Stimulated activated CD4-positive, alpha-beta T cell treated with anti-CD3 and anti-CD28 coated beads, Interleukin-12 subunit alpha, Interleukin-12 subunit beta, amount 100 ng/mL, for 4 hours (primary cell): Measurements from ENCODE around the gene AKT3.
"Not testable (repeated sequence)": the region's sequence is repeated elsewhere in the genome, so short reads cannot be mapped to it uniquely, and the experiment has no call there.

Source experiments
- DNase-seq: peaks from one replicate; pipeline ENCODE4 v3.0.0-alpha.2; 2020

AKT3 gene

GRCh38 chr1:243850202-243850451, at the start of gene AKT3:
Gene AKT3 (minus strand): TSS chr1:243850243. CDS start chr1:243843170, 7,073 bp downstream.
- DNase-seq: no peak

DNA sequence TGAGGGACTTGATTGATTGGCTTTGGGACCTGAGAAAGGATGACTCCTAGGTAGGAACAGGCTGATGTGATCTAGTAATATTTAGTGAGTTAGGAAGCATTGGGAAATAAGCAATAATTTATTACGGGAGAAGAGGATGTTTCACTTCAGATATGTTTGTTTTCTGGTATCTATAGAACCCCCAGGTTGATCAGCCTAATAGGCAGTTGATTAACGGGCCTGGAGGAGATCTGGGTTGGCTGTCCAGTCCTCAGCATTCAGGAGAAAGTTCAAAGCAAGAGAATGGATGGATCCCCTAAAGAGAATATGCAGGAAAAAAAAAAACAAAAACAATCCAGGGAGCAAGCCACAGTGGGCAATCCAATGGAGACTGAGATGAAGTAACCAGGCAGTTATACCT, 48.2 kb upstream of the AKT3 start:
- no peak for DNase-seq

- no peak for DNase-seq
These were observed 46.3 kb upstream of the AKT3 start for GRCh38 chr1:243896313-243896712.

DNA sequence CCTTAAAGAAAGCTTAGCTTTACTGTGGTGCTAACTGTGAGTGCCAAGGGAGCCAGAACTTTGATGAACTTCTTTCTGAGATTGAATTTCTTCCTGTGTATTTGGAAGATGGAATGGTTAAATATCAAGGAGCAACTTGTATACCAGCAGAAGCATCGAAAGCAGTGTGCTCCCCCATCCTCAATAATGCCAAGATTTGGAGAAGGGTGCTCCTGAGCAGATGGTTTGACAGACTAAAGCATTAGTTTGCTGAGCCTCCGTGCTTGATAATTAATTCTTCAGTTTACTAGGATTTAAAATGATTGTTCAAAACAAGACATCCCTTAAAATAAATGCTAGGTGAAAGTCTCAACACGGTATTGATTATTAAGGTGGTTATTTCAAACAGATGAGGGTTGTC, 42.4 kb upstream of the AKT3 start:
- no peak for DNase-seq

- DNase-seq: no peak
These were observed 40.5 kb upstream of the AKT3 start for GRCh38 chr1:243890576-243890975.

- no peak for DNase-seq
These were observed 35.8 kb upstream of the AKT3 start for GRCh38 chr1:243885806-243886205.

GRCh38 chr1:243884603-243885002, 34.6 kb upstream of the AKT3 start:
- no peak for DNase-seq

GRCh38 chr1:243883551-243883950, 33.5 kb upstream of the AKT3 start:
- DNase-seq: no peak

GRCh38 chr1:243882276-243882675, 32.2 kb upstream of the AKT3 start:
- no peak for DNase-seq

DNA sequence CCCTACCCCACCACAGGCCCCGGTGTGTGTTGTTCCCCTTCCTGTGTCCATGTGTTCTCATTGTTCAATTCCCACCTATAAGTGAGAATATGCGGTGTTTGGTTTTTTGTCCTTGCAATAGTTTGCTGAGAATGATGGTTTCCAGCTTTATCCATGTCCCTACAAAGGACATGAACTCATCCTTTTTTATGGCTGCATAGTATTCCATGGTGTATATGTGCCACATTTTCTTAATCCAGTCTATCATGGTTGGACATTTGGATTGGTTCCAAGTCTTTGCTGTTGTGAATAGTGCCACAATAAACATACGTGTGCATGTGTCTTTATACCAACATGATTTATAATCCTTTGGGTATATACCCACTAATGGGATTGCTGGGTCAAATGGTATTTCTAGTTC, 27.0 kb upstream of the AKT3 start:
- not testable (repeated sequence) for DNase-seq

DNA sequence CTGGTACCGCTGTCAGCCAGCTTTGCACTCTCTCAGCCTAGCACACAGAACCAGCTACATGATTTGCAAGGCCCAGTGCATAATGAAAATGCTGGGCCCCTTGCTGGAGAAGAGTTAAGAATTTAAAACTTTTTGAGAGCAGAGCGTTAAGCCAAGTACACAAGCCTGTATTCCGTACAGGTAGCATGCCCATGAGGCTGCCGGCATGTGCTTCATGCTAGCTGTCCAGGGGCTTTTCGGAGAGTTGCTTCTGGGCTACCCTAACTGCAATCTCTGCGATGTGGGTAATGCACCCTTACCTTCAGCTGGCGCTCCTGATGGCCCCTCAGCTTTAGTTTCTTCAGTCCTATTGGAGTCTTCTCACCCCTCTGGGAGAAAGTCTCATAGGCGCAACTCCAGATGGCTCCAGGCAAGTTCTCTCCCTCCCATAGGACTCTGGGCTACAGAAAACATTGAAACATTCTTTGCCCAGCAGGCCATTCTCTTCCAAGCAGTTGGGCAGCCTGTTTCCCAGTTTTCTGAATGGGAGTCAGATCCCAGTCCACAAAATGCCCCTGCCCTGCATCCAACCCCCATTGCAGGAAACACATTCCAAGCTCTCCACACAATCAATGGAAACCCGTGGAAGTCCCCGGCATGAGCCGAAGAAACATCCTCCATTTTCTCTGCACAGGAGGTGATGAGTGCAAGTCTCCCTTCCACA, 5.7 kb upstream of the AKT3 start:
- DNase-seq: no peak

- no peak for DNase-seq
These were observed 1.7 kb upstream of the AKT3 start for GRCh38 chr1:243851765-243852164.

DNA sequence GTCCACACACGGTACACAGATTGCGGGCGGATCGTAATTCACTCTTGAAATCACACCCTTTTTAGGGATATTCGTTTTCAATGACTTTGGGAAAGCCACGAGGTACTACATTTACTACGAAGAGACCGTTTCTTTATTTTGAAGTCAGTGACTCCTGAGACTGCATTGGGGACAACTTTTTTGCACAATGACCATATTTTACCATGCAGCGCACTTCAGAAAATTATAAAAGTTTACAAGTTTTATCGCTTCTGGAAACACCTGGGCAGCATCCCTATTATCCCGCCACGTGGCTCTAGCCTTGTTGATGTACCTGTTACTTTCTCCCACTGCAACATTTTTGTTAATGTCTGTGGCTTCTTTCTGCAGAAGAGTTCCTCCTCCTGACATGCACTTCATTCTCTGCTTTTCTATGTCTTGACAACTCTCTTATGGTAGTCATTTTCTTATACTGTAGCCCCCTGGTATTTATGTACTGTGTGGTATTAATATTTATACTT, 1.3 kb upstream of the AKT3 start:
- DNase-seq: no peak

DNA sequence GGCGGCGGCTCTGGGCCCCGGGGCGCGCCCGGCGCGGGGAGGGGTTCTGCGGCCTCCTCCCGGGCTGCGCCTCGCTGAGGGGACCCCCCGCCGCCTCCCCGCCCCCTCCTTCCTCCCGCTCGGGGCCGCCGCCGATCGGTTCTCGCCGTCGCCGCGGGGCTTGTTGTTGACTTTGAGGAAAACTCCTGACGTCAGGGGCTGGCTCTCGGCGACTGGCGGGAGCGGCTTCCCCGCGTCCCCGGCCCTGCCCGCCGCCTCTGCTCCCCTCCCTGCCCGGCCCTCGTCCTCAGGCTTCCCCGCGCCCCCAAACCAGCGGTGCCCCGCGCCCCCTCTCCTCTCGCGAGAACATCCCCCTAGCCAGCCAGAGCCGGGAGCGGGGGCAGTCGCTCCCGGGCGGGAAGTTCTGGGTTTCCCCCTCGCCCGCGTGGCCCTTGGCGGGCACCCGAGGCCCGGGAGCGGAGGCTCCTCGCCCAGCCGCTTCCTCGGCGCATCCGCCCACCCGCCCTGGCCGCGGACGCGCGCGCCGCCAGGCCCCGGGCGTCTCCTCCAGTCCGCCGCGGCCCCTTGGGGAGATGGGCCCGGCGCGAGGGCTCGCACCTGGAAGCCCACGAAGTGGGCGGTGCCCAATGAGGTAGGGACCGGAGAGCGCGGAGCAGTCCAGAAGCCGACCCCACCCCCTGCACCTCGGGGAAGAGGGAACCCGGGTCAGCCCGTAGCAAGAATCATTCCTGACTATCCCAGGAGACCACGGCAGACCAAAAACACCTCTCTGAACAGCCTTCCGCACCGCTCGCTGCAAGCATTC, 611 bp upstream of the AKT3 start:
- DNase-seq: peak; percentile 75

GRCh38 chr1:243849421-243850201, 432 bp downstream of the AKT3 start:
- peak; percentile 74 for DNase-seq

- DNase-seq: peak; percentile 31
These were observed 1.1 kb downstream of the AKT3 start for GRCh38 chr1:243848858-243849420.

DNA sequence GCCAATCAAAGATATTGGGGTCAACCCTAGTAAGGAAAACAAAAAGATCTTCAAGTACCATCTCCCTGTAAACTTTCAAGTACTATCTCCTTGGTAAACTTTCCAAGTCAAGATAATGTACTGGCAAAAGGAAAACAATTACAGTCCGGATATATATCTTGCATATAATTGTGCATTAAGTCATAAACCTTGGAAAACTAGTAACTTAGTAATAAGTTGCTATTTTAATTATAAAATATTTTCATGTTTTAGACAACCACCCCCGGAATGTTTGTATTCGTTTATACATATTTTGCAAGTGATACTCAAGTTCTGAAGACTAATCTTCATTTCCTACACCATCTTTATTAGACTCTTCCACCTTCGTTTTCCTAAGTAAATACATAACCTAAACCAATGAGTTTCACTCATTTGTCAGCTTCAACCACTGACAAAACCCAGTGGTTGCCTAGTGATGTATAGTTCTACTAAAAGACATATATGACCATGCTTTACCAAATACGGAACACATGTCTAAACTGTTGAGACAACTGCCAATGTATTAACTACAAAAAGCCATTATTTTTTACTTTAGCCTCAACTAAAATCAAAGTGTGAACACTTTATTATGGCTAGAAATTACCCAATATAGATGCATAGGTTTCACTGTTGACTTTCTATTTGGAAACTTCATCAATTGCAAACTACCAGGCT, 1.7 kb downstream of the AKT3 start:
- no peak for DNase-seq

DNA sequence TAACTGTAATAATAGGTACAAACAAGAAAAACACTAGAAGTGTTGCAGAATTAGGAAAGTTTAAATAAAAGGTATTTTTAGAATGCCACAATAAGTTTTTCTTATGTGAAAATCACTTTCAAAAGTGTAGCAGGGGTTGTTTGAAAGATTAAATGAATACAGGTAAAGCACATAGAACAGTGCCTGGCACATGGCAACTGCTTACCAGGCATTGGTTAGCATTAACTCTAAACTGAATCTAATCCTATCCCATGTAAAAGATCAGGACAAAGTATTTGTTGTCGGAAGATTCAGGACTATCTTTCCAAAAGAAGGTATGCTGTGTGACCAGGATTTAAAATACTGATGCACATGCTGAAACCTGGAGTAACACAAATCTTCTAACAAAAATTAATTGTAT, 3.3 kb downstream of the AKT3 start:
- DNase-seq: no peak

DNA sequence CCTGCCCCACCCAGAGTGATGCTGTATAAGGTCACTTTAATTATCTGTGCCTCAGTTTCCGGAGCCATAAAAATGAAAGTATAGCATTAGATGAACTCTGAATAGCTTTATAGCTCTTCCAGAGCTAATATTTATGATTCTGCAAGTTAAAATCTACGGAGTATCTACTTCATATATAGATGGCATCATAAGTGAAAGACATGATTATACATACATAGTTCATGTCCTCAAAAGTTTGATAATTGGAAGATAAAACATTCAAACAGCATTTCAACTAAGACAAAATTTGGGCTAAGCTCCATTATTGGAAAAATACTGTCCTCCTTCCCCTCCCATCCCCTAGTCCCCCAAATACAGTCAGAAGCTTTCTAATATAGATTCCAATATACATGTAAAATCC, 4.2 kb downstream of the AKT3 start:
- DNase-seq: no peak

GRCh38 chr1:243844186-243844585, 5.9 kb downstream of the AKT3 start:
- DNase-seq: no peak

DNA sequence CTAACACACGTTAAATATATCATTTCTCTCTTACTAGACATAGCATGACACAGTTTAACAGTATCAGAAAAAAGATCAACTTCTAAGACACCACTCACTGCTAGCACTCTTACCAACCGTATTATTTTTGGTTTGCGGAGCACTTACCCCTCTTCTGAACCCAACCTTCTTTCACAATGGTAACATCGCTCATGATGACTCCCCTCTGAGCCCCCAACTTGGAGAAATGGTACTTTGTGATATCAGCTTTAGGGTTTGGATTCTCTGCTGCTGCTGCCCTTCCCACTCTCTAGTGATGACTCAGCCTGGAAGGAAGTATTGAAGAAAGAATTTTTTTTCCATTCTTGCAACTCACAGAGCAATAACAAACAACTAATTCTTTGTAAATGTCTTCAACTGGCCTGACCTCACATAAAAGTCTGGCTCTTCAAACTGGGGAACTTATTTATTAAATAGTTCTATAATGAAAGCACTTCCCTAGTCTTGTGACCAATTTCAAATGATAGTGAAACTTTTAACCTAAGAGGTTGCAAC, 7.0 kb downstream of the AKT3 start:
- no peak for DNase-seq

DNA sequence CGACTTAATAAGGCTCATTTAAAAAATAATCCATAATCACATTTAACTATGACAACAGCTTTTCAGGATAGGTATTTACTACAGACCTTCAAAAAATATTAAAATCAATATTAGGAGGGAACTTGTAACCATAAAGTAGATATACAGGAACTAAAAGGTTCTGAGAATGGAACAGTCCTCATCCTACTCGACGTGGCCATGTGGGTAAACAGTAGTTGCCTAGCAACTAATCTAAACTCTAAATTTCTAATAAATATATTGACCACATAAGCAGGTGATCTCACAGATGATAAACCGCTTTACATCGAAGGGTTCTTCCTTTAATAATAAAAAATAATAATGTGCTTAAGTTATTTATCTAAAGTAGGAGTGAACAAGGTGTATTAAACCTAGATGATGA, 7.9 kb downstream of the AKT3 start:
- no peak for DNase-seq

GRCh38 chr1:243841507-243841906, 8.5 kb downstream of the AKT3 start:
- DNase-seq: no peak
